Hematopoietic multipotent progenitor cell treated with erythropoietin and hydrocortisone succinate and interleukin-3 and kit ligand, for 15 days (in vitro differentiated cells): ENCODE data around the gene DENND2A.
"Not testable (repeated sequence)": the region's sequence is repeated elsewhere in the genome, so short reads cannot be mapped to it uniquely, and the experiment has no call there.

ENCODE experiments used
- DNase-seq: peaks from one replicate; pipeline ENCODE4 v3.0.0-alpha.2; 2015; ENCODE audit warnings: low spot score

Gene DENND2A

DNA sequence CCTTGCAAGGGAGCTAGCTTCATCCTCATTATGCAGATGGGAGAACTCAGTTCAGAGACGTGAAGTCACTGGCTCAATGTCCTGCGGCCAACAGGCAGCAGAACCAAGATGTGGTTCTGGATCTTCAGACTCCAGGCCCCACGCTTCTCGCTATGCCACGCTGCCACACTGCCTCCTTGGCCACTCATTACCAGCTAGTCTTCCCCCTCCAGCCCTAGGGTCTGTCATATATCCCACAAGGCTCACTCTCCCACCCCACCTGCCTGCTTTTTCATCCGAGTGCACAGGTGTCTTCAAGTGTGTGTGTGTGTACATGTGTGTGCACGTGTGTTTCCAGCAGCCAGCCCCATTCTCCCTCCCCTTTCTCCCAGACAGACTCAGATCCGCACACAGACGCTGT is 53.4 kb downstream of the DENND2A start:
- DNase-seq: no peak

DNA sequence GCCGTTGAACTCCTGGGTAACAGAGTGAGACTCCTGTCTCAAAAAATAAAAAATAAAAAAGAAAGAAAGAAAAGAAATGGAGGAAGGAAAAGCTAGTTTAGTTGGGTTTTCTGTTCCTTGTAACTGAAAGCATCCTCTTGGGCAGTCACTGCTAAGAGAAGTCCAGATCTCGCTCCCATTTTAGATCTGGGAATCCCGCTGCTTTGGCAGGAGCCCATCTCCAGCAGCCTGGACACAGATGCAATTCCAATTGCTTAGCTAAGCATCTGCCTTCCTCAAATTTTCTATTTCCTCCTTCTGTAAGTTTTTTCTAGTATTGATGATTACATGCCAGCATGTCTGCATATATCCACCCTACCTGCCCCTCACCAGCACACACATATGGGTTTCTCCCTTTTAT is 54.1 kb downstream of the DENND2A start:
- no peak for DNase-seq

GRCh38 chr7:140585333-140585732 is 55.3 kb downstream of the DENND2A start:
- DNase-seq: no peak

- no peak for DNase-seq
Observed at GRCh38 chr7:140584195-140584851, 56.3 kb downstream of the DENND2A start.

- DNase-seq: no peak
Observed at GRCh38 chr7:140581411-140581810, 59.2 kb downstream of the DENND2A start.

DNA sequence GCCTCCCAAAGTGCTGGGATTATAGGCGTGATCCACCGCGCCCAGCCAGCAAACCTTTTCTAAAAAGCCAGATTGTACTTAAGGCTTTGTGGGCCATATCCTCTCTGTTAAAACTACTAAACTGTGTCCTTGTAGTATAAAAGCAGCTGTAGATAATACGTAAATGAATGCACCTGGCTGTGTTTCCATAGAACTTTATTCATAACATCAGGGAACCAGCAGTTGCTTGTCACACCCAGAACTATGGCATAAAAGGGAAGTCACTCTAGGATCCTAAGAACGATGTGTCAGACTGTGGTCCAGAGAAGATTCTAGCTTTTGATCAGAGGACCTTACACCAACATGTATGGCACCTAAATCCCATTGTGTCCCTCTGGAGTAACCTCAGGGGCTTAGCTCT is 63.0 kb downstream of the DENND2A start:
- no peak for DNase-seq

GRCh38 chr7:140576589-140576988 is 64.0 kb downstream of the DENND2A start:
- no peak for DNase-seq

DNA sequence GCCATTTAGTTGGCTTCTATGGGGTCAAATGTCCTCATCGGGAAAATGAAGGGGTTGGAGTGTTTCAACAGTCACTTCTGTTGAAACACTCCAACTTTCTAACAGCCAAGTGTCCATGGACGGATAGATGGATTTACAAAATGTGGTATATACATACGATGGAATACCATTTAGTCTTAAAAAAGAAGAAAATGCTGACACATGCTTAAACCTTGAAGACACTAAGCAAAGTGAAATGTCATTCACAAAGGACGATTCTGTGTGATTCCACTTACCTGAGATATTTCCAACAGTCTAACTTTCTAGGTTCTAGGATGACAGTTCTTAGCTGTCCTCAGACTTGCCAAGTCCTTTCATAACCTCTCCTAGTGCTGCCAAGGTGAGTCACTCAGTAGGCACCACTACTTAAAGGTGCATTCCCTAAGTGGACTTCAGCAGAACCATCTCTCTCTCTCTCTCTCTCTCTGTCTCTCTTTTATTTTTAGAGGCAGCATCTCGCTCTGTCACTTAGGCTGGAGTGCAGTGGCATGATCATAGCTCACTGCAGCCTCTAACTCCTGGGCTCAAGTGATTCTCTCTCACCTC is 69.0 kb downstream of the DENND2A start:
- no peak for DNase-seq

DNA sequence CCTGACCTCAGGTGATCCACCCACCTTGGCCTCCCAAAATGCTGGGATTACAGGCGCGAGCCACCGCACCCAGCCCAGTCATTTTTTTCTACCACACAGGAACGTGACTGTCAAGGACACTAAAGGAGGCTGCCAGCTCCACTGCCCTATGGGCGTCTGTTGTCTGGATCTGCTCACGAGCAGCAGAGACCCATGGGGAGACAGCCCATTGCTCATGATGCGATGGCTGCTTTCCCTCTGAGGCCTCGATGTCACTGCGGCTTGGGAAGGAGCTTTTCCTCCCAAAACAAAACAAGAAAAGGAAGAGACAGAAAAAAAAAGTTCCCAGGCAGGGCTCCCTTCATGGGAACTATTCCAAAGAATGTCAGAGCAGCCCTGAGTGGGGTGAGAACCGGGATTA is 70.5 kb downstream of the DENND2A start:
- DNase-seq: no peak

DNA sequence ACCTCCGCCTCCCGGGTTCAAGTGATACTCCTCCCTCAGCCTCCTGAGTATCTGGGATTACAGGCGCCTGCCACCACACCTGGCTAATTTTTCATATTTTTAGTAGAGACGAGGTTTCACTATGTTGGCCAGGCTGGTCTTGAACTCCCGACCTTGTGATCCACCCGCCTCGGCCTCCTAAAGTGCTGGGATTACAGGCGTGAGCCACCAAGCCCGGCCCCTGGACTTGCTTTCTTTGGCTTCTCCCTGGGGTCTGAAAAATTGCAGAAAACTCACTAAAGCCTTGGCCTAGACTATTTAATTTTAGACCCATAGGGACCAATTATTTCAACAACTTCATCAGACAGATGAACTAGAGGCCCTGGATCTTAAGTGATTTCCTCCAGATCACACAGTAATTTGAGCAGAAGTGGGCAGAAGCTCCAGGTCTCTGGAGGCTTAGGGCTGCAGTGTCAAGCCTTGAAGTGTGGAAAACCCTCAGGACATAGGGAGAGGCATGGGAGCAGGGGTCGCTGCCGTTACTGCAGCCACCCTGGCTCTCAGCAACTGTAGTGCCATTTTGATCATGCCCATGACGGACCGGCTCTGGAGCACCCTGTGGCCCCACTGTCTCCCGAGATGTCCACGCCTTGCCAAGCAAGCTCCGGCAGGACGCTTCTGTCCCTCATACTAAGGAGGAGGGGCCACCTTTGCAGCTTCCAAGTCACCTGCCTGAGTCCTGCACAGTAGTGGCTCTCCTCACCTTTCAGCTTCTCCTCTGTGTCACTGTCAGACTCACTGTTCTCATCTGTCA is 72.4 kb downstream of the DENND2A start:
- no peak for DNase-seq

GRCh38 chr7:140566186-140566585 is 74.4 kb downstream of the DENND2A start:
- not testable (repeated sequence) for DNase-seq

- not testable (repeated sequence) for DNase-seq
Observed at GRCh38 chr7:140565761-140566160, 74.9 kb downstream of the DENND2A start.

GRCh38 chr7:140564643-140565042 is 76.0 kb downstream of the DENND2A start:
- no peak for DNase-seq

DNA sequence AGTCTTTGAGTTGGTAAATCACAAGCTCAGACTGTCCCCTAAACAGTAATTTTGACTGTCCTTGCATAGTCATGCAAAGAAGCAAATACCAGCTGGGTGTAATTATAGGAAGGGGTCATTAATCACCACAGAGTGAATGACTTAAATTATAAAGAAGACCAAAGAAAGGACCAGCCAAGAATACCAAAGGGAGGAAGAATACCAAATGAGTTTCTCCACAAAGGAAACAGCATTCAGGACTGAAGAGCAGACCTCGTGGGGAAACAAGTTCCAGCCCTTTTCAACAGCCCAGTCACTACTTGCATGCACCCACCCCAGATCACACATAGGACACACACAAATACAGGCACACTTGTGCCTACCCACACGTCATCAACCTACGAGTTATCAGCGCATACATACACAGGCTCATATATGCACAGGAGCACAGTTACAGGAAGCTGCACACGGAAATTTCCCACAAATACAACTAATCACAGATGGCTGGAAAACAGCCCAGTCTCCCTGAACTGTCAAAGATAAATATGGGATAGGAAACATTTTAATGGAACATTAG is 77.6 kb downstream of the DENND2A start:
- no peak for DNase-seq

GRCh38 chr7:140559410-140559809 is 81.2 kb downstream of the DENND2A start:
- no peak for DNase-seq

GRCh38 chr7:140557809-140558518 is 82.6 kb downstream of the DENND2A start:
- no peak for DNase-seq

DNA sequence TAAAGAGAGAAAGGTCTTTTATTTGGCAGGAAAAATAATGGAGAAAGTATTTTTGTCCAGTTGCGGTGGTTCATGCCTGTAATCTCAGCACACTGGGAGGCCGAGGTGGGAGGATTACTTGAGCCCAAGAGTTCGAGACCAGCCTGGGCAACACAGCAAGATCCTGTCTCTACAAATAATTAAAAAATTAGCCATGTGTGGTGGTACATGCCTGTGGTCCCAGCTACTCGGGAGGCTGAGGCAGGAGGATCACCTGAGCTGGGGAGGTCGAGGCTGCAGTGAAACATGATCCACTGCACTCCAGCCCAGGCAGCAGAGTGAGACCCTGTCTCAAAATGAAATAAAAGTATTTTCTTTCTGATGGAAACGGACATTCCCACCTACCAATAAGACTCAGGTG is 83.5 kb downstream of the DENND2A start:
- no peak for DNase-seq

GRCh38 chr7:140553236-140553635 is 87.4 kb downstream of the DENND2A start:
- not testable (repeated sequence) for DNase-seq

DNA sequence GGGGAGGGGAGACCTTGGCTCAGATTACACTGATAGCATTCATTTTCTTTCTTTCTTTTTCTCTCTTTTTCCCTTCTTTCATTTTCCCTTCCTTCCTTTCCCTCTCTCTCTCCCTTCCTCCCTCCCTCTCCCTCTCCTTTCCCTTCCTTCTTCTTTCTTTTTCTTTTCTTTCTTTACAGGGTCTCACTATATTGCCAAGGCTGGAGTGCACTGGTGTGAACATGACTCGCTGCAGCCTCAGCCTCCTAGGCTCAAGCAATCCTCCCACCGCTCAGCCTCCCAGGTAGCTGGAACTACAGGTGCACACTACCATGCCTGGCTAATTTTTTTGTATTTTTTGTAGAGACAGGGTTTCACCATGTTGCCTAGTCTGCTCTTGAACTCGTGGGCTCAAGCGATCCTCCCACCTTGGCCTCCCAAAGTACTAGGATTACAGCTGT is 88.4 kb downstream of the DENND2A start:
- DNase-seq: no peak

DNA sequence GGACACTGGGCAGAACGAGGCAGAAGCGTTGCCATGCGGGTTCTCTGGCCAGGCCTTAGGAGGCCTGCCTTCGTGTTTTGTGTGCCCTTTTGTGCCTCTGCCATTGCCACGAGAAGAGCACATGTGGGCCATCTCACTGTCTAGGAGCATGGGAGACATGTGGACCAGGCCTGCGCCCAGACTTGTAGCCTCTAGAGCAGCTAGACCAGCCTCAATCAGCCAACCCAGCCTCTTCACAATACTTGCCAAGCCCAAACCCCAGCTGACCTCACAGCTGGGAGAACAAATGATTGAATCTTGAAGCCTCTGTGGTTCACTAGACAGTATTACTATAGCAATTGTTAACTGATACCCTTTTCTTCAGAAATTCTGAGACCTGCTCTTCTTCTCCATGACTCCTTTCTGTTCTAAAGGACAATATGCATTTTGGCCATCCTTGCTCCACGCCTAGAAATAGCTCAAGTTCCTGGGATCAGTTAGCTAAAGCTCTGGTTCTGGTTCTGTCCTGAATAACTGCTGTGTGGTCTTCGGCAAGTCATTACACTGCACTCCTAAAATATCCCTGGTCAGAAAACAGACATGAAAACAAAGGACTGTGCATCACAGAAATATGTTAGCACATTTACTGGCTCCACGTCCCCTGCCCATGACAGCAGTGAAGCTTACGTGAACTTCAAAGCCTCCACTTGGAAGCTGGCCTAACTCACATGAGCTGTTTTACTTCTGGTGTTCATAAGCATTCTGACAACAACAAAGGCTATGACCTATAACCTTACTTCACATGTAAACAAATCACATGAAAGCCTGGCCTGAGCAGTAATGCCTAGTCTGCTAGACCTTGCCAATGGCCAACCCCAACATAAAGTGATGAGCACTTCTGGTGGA is 89.0 kb downstream of the DENND2A start:
- no peak for DNase-seq

GRCh38 chr7:140546947-140547346 is 93.7 kb downstream of the DENND2A start:
- DNase-seq: no peak
